HG03460 (cell line): ENCODE measurements around the gene WSCD1.

ENCODE experiments used
- ATAC-seq: cut with Tn5 transposase; IDR thresholded peaks from one replicate; pipeline ENCODE4 v1.9.1; 2021; ENCODE audit not compliant: unreplicated experiment

Gene WSCD1

DNA sequence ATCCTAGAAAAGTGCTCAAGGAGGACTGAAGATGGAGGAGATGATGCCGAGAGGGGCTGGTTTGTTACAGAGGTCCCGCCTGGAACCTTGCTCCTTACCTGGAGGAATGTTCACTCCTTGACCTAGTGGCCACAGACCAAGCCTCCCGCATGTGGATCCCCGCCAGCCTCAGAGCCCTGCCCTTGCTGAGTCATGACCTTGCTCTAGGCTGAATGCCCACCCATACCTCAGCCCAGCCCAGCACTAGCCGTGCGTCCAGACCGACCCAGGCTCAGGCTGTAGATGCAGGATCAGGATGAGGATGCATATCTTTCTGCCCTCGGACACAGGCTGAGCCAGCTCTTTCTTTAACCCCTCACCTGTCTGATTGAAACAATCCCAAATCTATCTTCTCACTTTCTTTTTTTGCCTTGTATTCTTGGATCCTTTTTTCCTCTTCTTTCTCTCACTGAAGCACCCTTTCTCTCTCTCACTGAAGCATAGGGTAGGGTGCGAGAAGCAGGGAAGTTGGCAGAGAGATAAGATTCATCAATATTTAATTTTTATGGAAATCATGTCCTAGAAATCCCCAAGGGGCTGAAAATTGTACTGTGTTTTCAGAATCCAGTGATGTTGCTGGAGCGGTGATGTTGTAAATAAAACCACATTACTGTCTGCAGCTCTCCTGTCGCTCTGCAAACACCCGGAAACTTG, 34.9 kb downstream of the WSCD1 start:
- no peak for ATAC-seq

DNA sequence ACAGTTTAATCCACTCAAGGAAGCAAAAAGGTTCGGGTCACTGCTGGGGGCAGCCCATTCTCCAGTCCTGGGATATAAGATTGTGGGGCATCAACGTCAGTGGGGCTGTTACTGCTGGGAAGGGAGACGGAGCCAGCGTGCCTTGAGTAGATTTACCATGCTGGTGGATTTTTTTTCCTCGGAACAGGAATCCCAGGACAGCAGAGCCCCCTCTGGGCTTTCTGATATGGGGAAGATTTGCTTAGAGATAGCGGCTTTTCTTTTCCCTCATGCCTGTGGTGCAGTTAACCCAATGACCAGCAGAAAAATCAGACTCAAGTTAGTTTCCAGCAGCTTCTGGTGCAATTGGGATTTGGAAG, 35.4 kb downstream of the WSCD1 start:
- no peak for ATAC-seq

DNA sequence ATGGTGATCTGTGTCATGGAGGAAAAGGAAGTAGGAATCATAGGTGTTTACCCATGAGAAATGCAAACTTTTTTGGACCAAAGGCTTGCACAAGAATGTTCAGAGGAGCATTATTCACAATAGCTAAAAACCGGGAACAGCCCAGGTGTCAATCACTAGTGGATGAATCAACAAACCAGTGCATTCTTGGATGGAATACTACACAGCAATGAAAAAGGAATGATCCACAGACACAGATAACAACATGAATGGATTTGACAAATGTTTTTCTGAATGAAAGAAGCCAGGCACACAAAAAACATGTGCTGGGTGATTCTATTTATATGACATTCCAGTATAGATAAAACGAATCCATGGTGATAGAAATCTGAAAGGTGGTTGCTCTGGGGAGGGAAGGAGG, 36.0 kb downstream of the WSCD1 start:
- no peak for ATAC-seq

DNA sequence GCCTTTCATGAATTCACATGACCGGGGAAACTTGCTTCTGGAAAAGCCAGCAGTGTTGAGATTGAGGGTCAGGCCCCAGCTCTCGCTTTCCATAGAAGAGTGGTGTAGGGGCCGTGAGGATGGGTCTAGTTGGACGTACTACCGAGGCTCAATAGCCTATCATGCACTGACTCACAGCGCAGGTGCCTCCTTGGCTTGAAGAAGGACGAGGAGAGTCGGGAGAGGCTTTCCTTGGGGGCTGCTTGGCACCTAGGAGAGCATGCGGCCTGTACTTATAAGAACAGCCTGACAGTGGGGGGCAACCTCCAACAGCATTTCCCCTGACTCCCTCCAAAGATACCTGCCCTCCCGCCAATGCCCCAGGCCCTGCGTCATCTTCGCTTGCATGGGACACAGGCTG, 37.6 kb downstream of the WSCD1 start:
- ATAC-seq = no peak

DNA sequence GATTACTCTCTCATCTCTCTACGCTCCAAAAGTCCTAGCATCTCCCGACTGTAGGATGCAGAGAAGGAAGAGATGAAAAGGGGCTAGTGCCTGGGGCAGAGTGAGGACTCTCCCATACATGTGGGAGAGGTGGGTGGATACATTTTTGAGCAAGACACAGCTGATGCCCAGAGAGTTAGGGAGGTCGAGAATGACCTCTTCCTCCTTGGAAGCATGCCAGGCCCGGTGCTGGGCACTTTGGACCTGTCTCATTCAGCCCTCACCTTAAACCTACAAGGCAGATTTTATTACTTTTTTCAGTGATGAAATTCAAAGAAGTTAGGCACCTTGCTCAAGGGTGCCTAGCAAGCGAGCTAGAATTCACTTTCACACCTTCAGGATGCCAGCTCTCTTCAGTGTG, 38.2 kb downstream of the WSCD1 start:
- no peak for ATAC-seq

DNA sequence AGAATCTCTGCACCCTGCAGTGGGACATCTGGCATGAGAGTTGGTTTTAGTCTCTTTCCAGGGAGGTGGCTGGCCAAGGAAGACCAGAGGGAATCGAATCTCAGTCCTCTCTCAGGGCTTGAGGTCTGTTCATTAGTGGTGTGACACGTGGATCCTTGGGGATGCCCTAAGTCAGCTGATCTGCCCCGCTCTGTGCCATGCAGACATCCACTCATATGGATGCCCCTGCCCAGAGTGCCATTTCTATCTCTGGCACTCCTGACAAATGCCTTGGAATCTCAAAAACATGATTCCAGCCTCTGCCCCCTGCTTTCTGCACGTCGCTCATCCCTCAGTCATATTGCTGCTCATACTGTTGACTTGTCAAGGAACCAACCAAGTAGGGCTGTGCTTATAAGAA, 38.8 kb downstream of the WSCD1 start:
- no peak for ATAC-seq

DNA sequence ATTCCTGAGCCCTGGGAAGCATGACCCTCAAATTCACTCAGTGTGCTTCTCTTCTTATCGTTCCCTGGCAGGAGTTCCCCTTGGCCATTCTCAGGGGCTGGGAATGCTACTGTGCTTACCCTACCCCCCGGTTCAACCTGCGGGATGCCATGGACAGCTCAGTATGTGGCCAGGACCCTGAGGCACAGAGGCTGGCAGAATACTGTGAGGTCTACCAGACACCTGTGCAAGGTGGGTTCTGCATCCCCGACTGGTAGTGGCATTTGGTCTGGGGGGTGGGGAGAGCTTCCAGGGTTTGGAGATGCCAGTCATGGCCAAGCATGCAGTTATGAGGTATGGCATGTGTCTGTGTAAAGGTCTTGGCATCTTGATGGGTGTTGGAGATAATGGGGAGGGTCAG, 39.4 kb downstream of the WSCD1 start:
- no peak for ATAC-seq

DNA sequence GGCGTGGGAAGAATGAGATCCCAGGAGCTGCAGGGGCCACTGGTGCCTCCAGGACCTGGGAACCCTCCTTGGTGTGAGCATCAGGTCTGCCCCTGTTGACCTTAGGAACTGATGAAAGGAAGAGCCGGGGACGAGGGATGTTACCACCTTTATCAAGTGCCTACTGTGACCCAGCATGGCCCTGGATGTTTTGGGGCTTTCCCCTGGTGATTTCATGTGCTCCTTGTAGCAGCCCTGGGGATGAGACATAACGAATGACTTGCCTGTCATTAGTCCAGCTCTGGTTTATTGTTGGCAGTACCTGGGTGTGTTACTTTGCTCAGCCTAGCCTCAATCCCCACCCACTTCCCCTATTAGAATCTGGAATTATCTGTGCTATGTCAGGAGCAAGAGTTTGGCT, 39.9 kb downstream of the WSCD1 start:
- ATAC-seq = no peak

DNA sequence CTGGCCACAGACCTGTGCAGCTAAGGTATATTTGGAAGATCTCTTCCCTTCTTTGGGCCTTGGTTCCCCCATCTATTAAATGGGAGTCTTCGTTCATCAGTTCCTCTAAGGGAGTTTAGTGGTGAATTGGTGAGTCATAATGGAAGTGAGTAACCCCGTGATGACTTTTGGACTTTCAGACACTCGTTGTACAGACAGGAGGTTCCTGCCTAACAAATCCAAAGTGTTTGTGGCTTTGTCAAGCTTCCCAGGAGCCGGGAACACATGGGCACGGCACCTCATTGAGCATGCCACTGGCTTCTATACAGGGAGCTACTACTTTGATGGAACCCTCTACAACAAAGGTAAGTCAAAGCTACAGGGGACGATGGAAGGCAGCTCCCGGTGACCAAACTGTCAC, 40.4 kb downstream of the WSCD1 start:
- ATAC-seq = no peak

DNA sequence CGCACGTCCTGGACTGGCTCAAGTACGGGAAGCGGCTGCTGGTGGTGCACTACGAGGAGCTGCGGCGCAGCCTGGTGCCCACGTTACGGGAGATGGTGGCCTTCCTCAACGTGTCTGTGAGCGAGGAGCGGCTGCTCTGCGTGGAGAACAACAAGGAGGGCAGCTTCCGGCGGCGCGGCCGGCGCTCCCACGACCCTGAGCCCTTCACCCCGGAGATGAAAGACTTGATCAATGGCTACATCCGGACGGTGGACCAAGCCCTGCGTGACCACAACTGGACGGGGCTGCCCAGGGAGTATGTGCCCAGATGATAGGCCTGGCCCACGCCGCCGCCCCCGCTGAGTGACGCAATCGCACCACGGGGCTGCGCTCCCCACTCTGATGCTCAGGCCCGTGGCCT, 50.2 kb downstream of the WSCD1 start:
- ATAC-seq = no peak

DNA sequence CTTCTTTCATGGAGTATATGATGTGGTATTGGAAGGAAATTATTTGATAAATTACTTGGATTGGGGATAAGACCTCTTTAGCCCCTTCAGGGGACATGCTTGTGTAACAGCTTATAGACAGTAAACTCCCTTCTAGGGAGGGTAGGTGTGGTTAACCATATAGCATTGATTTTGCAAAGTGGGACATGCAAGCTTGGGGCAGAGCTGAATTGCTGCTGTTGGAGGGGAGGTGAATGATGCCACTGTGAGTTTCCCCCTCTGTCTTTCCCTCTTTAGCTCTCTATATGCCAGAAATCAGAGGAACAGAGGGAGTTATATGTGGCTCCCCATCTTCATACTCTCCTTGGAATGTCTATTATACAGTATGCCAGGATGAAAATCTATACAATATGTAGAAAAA, 54.7 kb downstream of the WSCD1 start:
- no peak for ATAC-seq

DNA sequence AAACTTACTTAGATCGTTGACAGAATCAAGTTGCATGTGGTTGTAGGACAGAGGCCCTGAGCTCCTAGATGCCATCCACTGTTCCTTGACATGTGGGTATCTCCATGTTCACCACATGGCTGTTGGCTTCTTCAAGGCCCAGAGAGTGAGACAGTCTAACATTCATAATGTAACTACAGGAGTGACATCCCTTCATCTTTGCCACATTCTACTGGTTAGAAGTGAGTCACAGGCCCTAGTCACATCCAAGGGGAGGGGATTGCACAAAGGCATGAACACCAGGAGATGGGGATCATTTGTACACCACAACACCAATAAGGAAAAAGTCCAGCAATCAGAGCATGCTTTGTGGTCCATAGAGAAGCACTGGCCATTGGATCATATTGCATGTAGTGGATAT, 56.6 kb downstream of the WSCD1 start:
- no peak for ATAC-seq

DNA sequence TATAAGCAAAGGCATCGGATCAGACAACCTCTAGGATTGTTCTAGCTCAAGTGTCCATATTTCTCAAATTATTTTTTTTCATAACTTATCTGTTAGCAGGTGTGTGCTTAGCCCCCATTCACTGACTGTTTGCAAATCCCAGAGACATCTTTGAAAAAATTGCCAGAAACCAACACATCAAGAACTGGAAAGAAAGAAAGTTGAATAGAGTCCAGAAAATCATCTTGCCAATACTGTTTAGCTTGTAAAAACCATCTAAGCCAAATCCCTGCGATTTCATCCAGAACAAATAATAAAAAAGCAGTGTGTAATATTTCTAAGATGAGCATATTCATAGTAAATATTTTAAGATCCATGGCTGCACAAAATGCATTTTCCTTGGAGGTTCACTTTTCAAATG, 64.5 kb downstream of the WSCD1 start:
- no peak for ATAC-seq

DNA sequence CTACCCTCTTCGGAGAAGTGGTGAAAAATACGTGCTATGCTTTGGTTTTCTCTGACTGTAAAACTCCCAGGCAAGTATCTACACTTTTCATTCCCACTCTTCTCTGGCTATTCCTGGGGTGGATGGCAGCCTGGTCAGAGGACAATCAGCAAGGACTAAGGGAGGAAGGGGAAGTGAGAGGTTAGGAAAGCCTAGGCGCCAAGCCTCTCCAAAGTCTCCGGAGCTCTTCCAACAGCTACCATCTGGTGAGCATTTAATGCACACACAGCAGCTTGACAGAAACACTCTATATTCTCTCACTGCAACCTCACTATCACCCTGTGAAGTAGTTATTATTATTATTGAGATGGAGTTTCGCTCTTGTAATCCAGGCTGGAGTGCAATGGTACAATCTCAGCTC, 65.1 kb downstream of the WSCD1 start:
- no peak for ATAC-seq

DNA sequence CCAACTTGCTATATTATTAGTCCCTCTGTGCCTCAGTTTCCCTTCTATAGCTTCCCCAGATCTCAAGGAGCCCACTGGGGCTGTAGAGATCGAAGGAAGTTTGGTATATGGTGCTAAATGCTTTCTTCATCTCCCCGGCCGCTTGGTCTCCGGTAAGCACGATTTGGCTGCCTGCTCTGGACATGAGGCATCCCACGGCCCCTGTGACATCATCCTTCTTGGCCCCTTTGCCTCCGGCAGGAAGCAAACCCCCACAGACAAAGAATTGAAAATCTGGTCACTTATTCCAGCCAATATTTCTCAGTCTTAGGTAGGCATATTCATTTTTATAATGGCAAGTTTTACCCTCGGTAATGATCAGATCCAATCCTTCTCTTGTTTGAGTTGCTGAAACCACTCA, 65.8 kb downstream of the WSCD1 start:
- no peak for ATAC-seq

DNA sequence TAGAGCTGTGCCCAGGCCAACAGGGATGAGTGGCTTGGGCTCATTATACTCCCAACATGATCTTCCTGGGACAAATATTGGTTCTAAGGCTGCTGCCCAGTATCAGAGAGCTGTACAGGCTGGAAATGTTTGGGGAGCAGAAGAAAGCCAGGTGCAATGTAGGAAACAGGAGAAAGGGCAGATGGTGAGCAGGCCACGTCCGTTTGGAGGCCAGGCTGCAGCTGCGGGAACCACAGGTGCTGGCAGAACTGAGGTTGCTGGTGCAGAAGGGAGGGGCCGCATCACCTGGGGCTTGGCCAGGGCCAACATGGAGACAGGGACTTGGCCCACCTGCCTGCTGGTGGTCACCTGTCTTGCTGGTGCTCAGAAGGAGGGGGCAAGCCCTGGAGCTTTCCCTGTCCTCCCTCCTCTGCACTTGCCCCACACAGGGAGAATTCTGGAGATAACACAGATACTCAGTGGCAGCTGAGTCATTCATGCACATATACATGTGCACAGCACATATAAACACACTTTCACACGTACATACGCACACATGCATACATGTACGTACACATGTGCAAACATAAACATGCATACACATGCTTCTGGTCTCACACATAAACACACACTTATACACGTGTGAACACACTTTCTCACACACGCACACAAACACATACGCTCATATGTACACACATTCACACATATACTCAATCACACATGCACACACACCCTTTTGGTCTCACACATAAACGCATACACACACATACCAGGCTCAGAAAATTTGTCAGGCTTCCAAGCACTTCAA, 67.7 kb downstream of the WSCD1 start:
- ATAC-seq = no peak

DNA sequence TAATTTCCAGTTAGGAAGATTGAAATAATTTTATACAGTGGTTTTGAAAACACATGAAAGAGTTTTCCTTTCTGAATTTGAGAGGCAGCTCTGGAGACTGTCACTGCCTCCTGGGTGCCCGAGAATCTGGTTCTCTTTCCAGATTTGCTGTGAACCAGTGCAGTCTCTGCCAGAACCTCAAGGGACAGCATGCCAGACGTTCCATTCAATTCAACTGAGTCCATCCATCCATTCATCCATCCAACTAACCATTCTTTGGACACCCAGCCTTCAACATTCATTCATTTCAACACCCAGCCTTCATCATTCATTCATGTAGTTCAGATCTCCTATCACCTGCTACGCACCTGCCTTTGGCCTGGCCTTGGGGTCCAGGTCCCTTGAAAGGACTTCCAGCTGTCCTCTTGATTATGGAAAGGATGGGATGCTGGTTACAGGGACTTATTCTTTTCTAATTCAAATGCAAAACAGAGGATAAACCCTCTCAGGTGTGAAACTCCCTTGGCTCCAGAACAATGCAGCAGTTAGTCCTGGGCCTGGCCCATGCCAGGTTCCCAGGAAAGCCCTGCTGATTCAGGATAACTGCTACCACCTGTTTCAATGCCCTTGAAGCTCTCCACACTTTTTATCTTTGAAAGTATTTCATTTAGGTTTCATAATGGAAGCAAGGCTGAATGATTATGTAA, 68.7 kb downstream of the WSCD1 start:
- no peak for ATAC-seq

DNA sequence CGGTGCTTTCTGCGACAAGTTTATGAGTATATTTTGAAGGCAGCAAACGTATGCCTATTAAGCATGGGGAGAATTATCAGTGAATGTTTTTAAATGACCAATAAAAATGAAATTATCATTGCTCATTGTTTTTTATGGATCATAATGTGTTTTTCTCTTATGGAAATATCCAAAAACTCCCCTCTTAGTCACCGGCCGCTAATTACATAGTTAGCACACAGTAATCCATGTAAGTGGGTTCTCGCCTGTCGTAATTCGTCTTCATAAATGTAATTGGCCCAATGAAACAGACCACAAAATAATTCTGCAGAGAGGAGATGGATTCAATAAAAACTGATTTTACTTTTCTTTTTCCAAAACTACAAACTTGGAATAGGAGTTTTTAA, 69.3 kb downstream of the WSCD1 start:
- no peak for ATAC-seq

DNA sequence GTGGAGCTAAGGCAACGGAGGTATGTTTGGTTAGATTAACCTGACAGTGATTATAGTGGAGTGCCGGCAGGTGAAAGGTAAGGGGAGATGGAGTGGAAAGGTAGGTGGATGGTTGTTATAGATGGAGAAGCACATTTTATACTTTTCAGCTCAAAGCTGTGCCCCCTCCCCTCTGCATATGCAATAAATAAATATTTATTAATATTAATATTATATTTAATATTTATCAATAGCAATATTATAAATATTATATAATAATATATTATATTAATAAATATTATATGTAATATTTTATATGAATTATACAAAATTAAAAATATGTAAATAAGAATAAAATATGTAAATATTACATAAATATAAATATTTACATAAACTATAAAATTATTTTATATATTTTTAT, 70.0 kb downstream of the WSCD1 start:
- ATAC-seq = no peak

DNA sequence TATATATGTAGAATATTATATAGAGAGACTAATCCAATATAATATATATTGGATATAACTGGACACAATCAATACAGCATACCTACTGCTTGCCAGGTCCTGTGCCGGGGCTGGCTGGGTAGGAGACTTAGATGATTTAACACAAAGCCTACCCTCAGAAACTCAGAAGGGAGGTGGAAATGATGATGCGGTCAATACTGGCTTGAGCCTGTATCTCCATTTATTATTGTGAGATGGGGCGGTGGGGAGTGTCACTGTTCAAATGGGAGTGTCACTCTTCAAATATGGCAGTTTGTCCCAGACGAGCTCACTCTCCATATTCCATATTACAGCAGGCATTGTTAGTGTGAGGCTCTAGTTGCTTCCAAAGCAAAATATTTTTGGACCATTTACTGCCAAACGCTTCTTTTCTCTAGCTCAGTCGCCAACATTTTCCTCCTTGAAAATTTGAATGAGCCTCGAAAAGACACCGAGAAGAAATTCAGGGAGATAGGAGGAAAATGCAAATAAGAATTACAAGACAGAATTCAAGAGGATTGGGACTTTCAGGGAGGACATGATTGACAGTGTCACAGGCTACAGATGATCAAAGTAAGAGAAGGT, 70.7 kb downstream of the WSCD1 start:
- no peak for ATAC-seq

DNA sequence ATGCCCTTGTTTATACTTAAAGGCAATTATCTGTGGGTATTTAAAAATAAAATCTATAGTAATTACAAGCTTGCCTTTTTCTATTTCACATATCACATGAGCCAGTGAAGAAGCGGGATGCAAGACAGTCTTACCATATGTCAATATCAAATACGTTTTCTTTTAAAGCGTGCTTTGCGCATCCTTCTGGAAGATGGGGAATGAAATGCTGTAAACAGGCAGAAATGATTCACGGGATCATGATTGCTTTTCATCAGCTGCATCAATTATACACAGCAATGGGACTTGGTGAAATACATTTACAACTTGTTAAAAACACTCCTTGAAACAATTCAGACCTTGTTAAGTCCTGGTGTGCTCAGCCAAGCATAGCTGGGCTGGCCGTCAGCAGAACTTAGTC, 72.5 kb downstream of the WSCD1 start:
- ATAC-seq = no peak

DNA sequence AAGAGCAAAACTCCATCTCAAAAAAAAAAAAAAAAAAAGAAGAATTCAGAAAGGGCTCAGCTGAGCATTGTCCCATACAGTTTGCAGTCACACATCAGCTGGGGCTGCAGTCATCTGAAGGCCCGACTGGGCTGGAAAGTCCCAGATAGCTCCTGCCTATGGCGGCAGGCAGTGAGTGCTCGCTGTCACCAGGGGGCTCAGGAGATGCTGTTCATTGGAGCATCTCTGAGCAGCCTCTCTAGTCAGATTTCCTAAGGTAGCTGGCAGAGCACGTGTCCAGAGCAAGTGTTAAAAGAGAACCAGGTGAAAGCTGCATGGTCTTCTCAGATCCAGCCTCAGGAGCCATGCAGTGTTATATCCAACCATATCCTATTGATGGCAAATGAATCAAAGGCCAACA, 75.8 kb downstream of the WSCD1 start:
- no peak for ATAC-seq
